Daoy (cell line): ENCODE measurements around the gene DDX56. TPM values are rescaled to one million over a fixed set of nuclear protein-coding genes. Genes with fewer than 3 reads are reported as not detected.

Experiments
- DNase-seq: peaks from one replicate; pipeline ENCODE4 v3.0.0-alpha.2; 2015; ENCODE audit warnings: low read depth
- total RNA-seq: library from RNA; depleted of rRNA; stranded (reverse); fragments of >200 nt; shearing (Covaris generic); gene quantifications from 2 replicates; pipeline ENCODE4 v1.2.3, GENCODE V29; 2014; rRNA removed

The DDX56 gene
- total RNA-seq, 1 experiment from 2014 or later, result 238 TPM

DNA sequence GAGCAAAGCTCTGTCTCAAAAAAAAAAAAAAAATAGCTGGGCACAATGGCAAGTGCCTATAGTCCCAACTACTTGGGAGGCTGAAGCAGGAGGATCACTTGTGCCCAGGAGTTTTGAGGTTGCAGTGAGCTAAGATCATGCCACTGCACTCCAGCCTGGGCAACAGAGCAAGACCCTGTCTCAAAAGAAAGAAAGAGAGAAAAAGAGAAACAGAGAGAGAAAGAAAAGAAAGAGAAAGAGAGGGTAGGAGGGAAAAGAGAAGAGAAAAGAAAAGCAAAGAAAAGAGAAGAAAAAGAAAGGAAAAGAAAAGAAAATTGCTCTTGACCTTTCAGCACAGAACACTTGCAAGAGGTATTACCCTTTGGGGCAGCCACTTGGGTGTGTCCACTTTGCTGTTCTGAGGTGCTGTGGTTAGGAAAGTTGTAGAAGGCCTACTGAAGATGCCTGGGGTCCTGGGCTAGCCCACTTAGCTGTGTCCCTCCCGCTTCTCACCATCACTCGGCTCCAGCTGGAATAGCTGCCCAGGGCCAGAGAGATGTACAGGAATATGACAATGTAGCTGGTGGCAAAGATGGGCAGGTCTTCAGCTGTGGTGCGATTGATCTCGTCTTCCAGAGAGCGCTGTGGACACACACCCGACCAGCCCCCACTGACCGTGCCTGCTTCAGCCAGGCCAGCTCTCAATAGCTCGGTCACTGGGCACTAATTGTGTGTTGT, 38.2 kb downstream of the DDX56 start:
- DNase-seq, result no peak

DNA sequence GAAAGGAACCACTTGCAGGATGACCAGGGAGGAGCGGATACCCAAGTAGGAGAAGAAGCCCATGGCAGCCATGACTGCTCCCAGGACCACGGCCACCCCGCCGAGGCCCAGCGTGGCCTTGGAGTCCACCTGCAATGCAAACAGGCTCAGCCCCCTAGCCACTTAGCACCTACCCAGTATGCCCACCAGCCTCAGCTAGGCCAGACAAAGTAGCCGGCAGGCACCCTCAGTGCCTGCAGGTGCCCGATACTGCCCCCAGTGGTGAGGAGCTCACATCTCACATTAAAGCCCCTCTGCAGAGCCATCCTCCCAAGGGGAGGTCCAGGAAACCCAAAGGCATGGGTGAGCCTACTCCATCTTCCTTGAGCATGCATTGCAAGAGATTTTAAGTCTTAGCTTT, 39.2 kb downstream of the DDX56 start:
- DNase-seq, result peak; percentile 81

GRCh38 chr7:44534087-44534486, 39.6 kb downstream of the DDX56 start:
- no peak for DNase-seq

DNA sequence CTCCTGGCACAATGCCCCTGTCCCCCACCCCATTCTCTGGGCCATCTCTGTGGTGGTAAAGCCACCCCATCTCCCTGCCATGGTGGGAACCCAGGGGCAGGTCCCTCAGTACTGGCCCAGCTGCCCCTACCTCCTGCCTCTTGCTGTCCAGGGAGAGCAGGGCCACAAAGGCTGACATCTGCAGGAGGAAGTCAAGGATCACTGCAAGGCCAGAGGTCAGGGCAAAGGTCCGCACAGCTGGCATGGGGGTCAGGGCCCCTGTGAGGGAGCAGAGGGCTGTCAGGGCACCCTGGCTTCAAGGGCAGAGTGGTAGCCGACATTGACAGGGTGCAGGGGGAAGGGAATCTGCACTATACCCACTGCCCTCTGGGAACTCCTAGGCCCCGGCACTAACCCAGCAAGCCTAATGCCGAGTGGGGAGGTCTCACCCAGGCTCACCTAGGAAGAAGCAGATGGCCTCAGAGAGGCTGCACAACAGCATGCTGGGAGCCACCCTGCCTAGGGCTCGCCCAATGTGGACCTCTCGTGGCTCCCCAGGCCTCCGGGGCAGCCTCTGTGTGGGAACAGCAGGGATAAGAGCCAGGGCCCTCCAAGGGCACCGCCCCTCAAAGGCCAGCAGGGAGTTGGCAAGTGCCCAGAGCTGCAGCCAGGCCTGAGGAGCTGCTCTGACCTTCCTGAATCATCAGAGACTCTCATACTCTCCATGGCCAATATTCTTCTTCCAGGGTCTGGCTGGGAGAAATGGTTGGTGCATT, 40.2 kb downstream of the DDX56 start:
- peak; percentile 32 for DNase-seq

GRCh38 chr7:44531421-44532380, 42.0 kb downstream of the DDX56 start:
- DNase-seq, result peak; percentile 9

GRCh38 chr7:44530990-44531389, 42.7 kb downstream of the DDX56 start:
- peak; percentile 27 for DNase-seq

GRCh38 chr7:44524811-44525388, 48.8 kb downstream of the DDX56 start:
- DNase-seq, result no peak

DNA sequence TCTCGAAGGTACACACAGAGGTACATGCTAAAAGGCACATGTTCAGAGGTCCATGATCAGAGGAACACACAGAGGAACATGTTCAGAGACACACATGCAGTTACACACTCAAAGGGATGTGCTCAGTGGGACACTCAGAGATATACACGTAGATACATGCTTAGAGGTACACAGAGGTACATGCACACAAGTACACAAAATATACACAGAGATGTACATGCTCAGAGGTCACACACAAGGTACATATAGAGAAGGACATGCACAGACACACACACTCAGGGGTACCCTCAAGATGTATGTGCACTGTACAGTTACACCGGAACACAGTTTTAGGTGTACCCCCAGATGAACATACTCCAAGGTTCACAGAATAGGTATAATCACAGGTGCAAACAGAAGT, 51.4 kb downstream of the DDX56 start:
- DNase-seq, result no peak

DNA sequence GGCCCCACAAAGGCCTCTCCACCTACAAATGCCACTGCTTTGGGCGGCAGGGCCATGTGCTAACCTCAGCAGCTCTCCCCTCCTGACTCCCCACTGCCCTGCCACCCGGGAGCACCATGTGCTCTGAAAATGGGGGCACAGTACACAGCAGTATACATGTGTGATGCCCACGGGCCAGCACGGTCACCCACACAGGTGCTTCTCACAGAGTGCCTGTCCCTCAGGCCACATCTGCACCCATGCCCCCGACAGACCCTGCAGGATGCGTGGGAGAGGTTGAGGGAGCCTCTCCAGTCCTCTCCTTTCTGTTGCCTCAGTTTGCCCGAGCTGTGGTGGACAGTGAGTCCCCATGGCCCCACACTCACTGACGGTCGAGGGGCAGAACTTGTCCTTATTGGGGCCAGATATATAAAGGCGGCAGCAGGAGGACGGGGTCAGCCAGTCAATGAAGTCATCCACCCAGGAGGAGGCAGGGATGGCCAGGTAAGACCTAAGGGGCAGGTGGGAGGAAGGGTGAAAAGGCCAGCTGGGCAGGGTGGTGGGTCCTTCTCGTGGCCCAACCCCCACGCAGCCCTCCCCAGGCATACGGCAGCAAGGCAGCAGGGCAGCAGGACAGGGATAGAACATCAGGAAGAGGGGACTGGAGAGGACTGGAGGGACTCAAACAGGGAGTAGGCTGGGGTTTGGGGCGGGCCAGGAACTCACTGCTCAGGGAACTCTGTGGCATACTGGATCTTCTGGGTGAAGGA, 52.2 kb downstream of the DDX56 start:
- no peak for DNase-seq

DNA sequence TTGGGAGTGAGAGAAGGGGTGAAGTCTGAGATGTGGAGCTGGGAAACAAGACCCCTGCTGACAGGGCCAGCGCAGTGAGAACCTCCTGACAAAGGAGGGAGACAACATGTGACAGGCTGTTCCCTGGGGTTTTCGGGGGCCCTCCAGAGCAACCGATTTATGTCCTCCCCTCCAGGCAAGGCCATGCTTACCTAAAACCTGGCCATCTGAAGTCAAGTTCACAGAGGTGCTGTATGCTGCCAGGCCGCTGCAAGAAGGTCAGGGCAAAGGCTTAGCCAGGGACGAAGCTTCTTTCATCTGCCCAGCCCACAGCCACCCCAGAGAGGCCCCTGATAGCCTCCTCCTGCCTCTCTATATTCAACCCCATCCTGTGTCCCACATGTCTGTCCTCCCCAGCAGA, 53.1 kb downstream of the DDX56 start:
- no peak for DNase-seq

- DNase-seq, result no peak
Observed at GRCh38 chr7:44519546-44519945, 54.2 kb downstream of the DDX56 start.

DNA sequence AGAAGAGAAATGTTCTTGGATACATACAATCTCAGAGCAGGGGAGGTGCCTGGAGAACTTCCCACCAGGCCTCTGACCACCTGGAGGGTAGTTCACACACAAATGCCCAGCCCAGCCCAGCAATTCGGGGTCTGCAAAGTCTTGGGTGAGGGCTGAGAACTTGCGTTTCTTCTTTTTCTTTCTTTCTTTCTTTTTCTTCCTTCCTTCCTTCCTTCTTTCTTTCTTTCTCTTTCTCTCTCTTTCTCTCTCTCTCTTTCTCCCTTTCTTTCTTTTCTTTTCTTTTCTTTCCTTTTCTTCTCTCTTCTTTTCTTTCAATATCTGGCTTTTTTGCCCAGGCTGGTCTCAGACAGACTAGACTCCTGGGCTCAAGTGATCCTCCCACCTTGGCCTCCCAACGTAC, 54.9 kb downstream of the DDX56 start:
- DNase-seq, result no peak

GRCh38 chr7:44517175-44517574, 56.5 kb downstream of the DDX56 start:
- no peak for DNase-seq

Other genes with a start within 250 kb of the DDX56 start
- 0.06 TPM in 1 of 2 replicates, not detected in the other for gene CAMK2B, start 248.3 kb downstream of the DDX56 start, total RNA-seq
- gene NUDCD3, start 83.2 kb downstream of the DDX56 start, total RNA-seq, result 75.3 and 95.7 TPM in 2 replicates
- not detected in 2 replicates for gene NPC1L1, start 32.6 kb downstream of the DDX56 start, total RNA-seq
- gene TMED4, start 8.3 kb upstream of the DDX56 start, total RNA-seq, result 237 and 302 TPM in 2 replicates
- gene OGDH, start 32.7 kb upstream of the DDX56 start, total RNA-seq, result 66.7 and 77.5 TPM in 2 replicates
- 6.5 and 16.2 TPM in 2 replicates for gene ZMIZ2, start 174.9 kb upstream of the DDX56 start, total RNA-seq
- gene PPIA, start 222.8 kb upstream of the DDX56 start, total RNA-seq, result 8,888 and 8,943 TPM in 2 replicates